ENCODE results near the gene PLS1. TPM values are rescaled to one million over a fixed set of nuclear protein-coding genes. Genes with fewer than 3 reads are reported as not detected.
"Not testable (repeated sequence)": the region's sequence is repeated elsewhere in the genome, so short reads cannot be mapped to it uniquely, and the experiment has no call there.

The PLS1 gene
- total RNA-seq, 1 donor from 2014 or later = 3.1 TPM

DNA sequence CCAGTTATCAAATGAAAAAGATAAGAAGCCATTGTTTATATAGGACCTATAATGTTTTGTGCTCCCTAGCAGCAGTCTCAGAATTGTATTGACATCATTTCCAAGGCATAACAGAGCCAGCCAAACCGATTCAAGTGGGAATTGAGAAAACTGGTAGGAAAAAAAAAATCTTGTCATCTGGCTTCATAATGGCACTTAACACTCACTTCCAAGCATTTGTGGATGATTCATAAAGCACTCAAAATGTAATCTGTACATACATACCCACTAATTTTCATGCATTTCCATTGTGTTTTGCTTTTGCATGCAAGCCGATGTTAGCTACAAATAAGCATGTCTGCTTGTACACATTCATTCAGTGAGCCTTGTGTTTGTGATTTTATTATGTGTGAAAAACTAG, 109.0 kb downstream of the PLS1 start:
- no peak for DNase-seq

DNA sequence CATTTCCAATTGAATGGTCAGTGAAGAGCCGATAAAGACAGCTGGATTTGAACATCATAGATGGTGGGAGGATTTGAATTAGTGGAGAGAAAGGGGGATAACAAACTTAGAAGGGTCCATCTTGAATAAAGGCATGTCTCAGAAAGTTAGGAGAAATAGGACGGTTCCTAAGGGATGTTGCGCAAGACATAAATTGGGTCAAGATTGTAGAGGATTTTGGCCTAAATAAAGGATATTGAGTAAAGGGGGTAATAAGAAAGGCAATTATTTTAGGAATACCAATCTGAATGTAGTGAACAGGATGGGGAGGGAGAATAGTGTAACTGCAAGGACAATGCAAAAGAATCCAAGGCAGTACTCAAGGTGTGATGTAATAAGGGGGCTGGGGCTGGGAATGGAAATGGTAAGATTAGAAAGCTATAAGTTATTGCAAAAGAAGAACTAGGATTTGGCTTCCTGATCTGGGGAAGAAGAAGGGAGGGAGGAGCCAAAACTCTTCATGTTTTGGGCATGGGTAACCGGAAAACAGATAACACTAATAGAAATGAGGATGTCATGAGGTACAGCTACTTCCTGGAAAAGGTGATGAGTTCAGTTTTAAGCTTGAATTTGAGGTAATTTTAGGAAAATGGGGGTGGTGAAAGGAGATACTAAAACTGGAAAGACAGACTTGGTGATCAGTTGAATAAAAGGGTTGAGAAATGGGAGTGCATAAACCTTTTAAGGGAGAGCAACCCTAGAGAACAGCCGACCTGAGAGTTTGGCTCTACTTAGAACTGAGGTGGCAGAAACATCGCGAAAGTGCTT, 110.3 kb downstream of the PLS1 start:
- DNase-seq = no peak

DNA sequence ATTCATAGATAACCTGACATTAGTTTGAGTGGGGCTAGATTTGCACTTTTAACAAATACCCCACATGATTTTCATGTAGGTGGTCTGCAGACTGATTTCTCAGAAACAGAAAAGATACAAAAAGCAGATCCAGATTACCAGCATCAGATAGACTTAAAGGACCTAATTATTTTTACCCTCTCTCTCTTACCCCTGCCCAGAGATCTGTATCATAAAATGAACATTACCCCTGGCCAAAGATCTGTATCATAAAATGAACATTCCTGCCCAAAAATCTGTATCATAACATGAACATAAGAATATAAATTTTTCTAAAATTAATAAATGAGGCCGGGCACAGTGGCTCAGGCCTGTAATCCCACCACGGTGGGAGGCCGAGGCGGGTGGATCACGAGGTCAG, 113.0 kb downstream of the PLS1 start:
- DNase-seq = no peak

DNA sequence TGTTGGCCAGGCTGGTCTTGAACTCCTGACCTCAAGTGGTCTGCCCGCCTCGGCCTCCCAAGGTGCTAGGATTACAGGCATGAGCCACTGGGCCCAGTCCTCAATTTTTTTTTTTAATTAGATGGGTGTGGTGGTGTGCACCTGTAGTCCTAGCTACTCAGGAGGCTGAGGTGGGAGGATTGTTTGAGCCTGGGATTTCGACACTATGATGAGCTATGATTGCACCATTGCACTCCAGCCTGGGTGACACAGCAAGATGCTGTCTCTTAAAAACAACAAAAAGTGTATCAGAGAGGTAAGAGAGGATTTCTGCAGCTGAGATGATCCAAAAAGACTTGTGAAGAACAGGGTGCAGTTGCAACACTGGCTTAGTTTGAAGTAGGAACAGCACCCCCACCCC, 118.7 kb downstream of the PLS1 start:
- not testable (repeated sequence) for DNase-seq

DNA sequence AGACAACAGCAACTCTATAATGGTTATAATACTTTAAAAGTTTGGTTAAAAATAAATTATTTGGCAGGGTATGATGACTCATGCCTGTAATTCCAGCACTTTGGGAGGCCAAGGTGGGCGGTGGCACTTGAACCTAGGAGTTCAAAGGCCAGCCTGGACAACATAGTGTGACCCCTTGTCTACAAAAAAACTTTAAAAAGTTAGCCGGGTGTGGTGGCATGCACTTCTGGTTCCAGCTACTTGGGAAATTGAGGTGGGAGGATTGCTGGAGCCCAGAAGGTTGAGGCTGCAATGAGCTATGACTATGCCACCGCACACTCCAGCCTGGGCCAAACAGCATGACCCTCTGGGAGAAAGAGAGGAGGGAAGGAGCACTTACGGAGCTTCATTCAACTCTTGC, 119.9 kb downstream of the PLS1 start:
- no peak for DNase-seq

DNA sequence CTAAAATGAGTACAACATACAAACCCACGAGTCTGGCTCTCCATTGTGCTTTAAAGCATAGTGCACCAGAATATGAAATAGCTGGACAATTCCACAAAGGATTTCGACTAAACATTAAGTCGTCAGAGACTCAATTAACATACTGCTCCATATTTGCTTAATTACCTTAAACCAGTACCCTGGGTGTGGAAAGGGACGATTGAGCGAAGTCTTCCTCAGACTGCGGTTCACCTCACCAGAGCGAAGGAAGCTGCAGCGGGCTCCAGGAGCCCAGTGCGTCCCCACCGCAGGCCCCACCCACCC, 127.4 kb downstream of the PLS1 start:
- DNase-seq = no peak

DNA sequence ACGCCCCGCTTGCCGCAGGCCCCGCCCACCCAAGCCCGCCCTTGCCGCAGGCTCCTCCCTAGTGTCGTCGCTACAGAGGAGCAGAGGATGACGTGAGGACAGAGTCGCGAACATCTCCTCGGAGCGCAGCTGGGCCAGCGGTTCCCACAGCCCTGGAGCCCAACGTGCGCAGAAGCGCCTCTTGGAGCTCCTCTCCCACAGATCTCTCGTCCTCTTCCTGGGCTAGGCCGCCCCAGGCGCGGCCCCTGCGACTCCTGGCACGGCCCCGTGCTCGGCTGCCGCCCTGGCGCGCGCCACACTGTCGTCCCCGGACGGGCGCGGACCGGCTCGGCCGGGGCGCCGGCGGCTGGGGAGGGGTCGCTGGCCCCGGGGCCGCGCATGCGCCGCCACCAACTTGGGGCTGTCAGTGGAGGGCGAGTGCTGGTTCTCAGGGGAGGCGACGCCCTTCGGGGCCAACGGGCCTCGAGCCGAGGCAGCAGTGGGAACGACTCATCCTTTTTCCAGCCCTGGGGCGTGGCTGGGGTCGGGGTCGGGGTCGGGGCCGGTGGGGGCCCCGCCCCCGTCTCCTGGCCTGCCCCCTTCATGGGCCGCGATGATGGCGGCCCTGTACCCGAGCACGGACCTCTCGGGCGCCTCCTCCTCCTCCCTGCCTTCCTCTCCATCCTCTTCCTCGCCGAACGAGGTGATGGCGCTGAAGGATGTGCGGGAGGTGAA, 127.9 kb downstream of the PLS1 start, which contains the start of gene TRPC1:
TSS of gene TRPC1 (plus strand) at position 67 of the 714 bp plus-strand sequence. CDS start at position 593, 526 bp downstream.
- peak; percentile 83 for DNase-seq

DNA sequence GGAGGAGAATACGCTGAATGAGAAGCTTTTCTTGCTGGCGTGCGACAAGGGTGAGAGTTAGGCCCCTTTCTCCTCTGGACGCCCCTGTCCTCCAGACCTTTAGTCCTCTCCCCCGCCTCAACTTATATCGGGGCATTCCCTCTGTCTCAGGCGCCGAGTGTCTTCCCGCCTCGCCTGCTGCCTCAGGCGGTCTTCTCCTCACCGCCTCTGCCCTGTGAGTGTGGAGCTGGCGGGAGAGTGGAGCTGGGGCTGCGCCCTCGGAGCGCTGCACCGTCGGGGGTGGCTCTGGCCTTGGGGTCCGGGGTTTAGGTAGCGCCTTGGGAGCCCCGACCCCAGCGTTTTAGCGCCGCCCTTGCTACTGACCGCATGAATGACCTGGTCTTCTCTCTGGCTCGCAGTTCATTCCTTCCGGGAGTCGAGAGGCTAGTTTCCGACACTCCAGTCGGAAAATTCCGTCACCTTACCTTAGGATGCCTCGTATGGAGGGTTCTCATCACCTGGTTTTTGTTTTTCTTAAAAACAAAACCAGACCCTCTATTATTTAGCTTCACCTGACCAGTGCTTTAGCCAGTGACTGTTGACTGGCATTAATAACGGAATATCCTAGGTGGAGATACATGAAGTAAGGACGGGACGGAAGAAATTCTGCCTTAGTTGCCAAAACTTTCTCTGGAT, 128.6 kb downstream of the PLS1 start:
- DNase-seq = peak; percentile 23

DNA sequence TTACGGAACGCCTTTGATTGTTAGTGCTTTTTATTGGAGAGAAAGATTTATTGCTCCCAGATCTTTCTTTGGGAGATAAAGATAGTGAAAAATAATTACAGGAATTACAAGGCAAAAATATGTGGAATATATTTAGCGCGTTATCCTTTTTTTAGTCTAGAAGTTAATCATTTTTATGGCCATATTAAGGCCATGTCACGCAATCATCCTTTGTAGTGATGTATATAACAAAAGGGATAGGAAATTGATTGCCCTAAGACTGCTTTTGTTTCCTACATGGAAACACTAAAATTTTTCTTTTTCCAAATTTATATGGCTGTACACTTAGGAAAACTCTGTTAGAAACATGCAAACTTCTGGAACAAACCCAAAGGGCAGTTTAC, 129.2 kb downstream of the PLS1 start:
- DNase-seq = no peak

DNA sequence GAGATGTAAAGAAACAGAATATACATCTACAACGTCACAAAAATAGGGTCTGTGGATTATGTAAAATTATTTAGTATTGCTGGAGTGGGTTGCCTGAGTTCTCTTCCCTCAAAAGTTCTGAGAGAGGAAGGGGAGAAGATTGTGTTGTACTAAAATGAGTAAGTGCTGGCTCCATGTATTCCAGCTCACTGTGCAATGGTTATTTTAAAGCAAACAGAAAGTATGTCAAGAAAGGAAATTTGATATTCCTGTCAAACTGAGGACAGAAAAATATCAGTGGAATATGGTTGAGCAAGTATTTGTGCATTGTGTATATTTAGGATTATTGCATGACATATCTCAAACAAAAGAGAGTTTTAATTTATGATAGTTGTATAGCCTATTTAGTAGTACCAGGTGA, 129.8 kb downstream of the PLS1 start:
- no peak for DNase-seq

DNA sequence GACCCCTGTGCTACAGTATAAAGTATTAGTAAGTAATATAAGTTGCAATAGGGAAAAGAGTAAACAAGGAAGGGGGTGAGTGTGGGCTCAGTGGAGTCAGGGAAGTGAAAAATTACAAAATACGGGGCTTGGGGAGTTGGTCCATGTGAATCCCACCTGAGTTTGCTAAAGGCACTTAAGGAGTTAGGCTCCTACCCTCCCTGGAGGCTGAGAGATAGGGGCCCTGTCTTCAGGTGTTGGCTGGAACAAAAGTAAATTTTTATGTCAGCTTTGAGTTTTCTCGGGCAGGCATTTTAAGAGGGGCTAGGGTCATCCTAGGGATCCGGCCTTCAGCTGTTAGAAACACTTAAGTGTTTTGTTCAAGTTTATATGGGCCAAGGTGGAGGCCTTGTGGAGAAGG, 135.9 kb downstream of the PLS1 start:
- DNase-seq = no peak

DNA sequence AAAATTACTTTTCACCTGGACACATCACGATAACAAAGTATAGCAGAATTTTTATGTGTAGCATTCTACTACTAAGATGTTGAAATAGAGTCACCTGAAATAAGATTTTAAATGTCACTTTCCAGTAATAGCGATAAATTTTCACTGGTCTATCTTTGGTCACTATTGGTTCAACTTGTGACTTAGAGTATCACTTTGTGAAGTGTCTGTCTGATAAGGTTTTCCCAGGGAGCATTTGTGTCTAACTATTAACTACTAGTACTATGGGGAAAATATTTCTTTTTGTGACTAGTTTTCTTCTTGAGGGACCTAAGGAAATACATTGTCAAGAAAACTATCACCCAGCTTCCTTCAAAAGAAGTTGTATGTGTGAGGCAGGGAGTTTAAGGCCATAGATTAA, 138.6 kb downstream of the PLS1 start:
- DNase-seq = no peak

DNA sequence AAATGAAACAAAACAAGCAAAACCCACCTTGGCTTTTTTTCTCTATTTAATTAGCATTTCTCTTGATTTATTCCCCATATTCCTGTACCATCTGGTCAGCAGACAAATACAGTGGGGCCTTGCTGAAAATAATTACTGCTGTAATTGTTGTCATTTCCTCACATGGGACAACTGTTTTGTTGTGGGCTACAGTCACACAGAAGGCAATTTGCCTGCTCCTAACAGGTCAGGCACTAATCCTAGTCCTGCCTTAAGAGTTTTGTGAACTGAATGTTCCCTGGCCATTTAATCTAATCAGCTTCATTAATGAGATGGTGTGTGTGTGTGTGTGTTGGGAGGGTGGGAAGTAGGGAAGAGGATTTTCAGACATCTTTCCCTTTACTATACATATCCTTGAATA, 139.3 kb downstream of the PLS1 start:
- no peak for DNase-seq

DNA sequence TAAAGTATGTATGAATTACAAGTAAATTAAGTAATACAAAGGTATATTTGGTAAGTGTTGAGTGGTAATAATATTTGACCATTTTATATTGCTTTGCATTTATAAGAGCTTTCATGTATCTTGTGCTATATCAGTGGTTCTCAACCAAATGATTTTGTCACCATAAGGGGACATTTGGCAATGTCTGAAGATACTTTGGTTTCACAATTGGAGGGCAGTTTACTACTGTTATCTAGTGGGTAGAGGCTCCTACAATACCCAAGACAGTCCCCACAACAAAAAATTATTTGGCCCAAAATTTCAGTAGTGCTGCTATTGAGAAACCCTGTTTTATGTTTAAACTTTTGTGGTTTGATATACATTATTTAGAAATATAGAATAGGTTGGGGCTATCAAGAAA, 142.2 kb downstream of the PLS1 start:
- DNase-seq = no peak

DNA sequence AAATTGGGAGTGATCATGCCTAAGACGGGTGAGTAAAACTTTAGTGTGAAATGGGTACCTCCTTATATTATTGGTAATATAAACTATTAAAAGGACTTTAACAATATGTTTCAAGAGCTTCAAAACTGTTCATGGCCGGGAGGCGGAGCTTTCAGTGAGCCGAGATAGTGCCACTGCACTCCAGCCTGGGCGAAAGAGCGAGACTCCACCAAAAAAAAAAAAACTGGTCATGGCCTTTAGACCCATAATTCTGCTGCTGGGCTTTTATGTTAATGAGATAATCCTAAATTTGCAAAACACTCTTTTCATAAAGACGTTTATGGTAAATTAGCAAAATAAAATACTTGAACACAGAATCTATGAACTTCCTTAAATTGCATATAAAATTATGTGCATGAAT, 150.5 kb downstream of the PLS1 start:
- no peak for DNase-seq

DNA sequence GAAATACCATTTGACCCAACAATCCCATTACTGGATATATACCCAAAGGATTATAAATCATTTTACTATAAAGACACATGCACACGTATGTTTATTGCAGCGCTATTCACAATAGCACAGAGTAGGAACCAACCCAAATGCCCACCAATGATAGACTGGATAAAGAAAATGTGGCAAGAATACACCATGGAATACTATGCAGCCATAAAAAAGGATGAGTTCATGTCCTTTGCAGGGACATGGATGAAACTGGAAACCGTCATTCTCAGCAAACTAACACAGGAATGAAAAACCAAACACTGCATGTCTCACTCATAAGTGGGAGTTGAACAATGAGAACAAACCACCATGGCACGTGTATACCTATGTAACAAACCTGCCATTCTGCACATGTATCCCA, 154.3 kb downstream of the PLS1 start:
- DNase-seq = not testable (repeated sequence)

DNA sequence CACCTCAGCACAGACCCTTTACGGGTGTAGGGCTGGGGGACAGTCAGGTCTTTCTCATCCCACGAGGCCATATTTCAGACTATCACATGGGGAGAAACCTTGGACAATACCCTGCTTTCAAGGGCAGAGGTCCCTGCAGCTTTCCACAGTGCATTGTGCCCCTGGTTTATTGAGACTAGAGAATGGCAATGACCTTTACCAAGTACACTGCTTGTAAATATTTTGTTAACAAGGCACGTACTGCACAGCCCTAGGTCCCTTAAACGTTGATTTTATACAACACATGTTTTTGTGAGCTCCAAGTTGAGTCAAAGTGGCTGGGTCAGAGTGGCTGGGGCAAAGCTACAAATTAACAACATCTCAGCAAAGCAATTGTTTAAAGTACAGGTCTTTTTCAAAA, 156.4 kb downstream of the PLS1 start:
- not testable (repeated sequence) for DNase-seq

DNA sequence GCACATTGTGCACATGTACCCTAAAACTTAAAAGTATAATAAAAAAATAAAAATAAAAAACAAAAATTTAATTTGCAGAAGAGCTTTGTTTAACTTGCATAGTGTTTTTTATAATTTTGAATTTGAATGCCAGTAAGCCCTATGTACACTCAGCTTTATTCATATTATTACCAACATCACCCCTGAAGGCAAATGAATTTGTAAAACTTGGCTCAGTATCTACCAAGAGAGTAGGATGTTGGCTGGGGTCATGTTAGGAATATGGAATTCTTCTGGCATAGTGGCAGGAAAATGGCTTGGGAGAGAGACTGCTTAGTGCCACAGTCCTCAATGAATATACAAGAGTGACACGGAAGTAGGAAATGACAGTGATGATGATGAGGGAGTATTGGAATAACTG, 158.3 kb downstream of the PLS1 start:
- no peak for DNase-seq

Small RNA genes lying within 50 kb of the gene (small RNA-seq; reads per million reads assigned to genes)
- gene RNA5SP143 = not detected

Other genes with a start within 250 kb of the PLS1 start
- gene XRN1, start 148.4 kb upstream of the PLS1 start, total RNA-seq = 98.9 TPM
- gene ATR, start 17.7 kb upstream of the PLS1 start, total RNA-seq = 39.1 TPM
- 157 TPM for gene TRPC1, start 127.6 kb downstream of the PLS1 start, total RNA-seq